HL-60 (cell line): ENCODE results near the gene RPL36.

ENCODE experiments used
- DNase-seq, 2 experiments: peaks; one replicate each; pipeline ENCODE4 v3.0.0-alpha.2; 2010 to 2020; ENCODE audit warnings: low read depth in 1 of 2, low spot score in 1 of 2
- H3K27ac ChIP-seq: fragments of 250-450 bp; sonication (Bioruptor Pico); replicated peaks from 2 replicates; pipeline ENCODE4 v1.5.1; 2020; ENCODE audit warnings: mild to moderate bottlenecking, moderate library complexity
- H3K27me3 ChIP-seq: fragments of 250-450 bp; sonication (Bioruptor Pico); 2 replicates; pipeline ENCODE4 v1.5.1; 2021; ENCODE audit warnings: mild to moderate bottlenecking, moderate library complexity; ENCODE audit not compliant: insufficient read depth, poor library complexity, severe bottlenecking
- H3K4me3 ChIP-seq: replicated peaks from 2 replicates; pipeline ENCODE4 v1.5.1; 2011; ENCODE audit warnings: mild to moderate bottlenecking, control low read depth, low read length; ENCODE audit not compliant: insufficient read depth
- CTCF ChIP-seq: IDR thresholded peaks from one replicate; pipeline ENCODE4 v1.5.1; 2011; ENCODE audit warnings: low read length, control low read depth, inconsistent platforms; ENCODE audit not compliant: insufficient read depth
- GABPA ChIP-seq: IDR thresholded peaks from 2 replicates; pipeline ENCODE4 v1.6.1; 2012; ENCODE audit warnings: low read depth
- POLR2AphosphoS5 ChIP-seq: IDR thresholded peaks from 2 replicates; pipeline ENCODE4 v1.6.1; 2012; ENCODE audit warnings: low read depth
- REST ChIP-seq: IDR thresholded peaks from 2 replicates; pipeline ENCODE4 v1.6.1; 2012; ENCODE audit warnings: low read depth; ENCODE audit not compliant: insufficient replicate concordance
- SPI1 ChIP-seq: IDR thresholded peaks from 2 replicates; pipeline ENCODE4 v1.6.1; 2012; ENCODE audit warnings: low read depth, mild to moderate bottlenecking, borderline replicate concordance

Gene RPL36

GRCh38 chr19:5677136-5677535, 13.0 kb upstream of the RPL36 start:
- H3K27me3 ChIP-seq, result no peaks in the 10 kb centered on the region
- H3K27ac ChIP-seq, result no peak overlapping the region
- TF ChIP-seq CTCF, result no peak
- TF ChIP-seq POLR2AphosphoS5, result peak; percentile 21; the same call in 1 of the 2 replicates
- DNase-seq, result no peak
- H3K4me3 ChIP-seq, result no peak overlapping the region

- Histone ChIP-seq H3K27me3 (no peaks in the 10 kb centered on the region), H3K4me3 (no peak overlapping the region), H3K27ac (no peak overlapping the region)
- TF ChIP-seq SPI1 (no peak), POLR2AphosphoS5 (no peak), REST (no peak), GABPA (no peak), CTCF (no peak)
- DNase-seq, result no peak
Observed at GRCh38 chr19:5677580-5677979, 12.5 kb upstream of the RPL36 start.

- TF ChIP-seq GABPA (no peak), SPI1 (no peak), POLR2AphosphoS5 (no peak), REST (no peak), CTCF (no peak)
- no peak for DNase-seq
- no peaks in the 10 kb centered on the region for H3K27me3 ChIP-seq
- no peak overlapping the region for H3K27ac ChIP-seq
- no peak overlapping the region for H3K4me3 ChIP-seq
Observed at GRCh38 chr19:5678071-5678718, 11.9 kb upstream of the RPL36 start.
